Lung (tissue), 12 donors: ENCODE data around the gene CNGA4. TPM values are rescaled to one million over a fixed set of nuclear protein-coding genes. Genes with fewer than 3 reads are reported as not detected.
A peak's percentile ranks its signal among the peaks of the same experiment; 100 is the strongest.

Experiments
- ATAC-seq: fragments of 200-7000 bp; cut with Tn5 transposase; one replicate; pipeline ENCODE4 v1.9.1; 2020; ENCODE audit warnings: moderate number of reproducible peaks; ENCODE audit not compliant: insufficient read depth, low FRiP score
- DNase-seq, 3 donors: peaks; one replicate each; pipeline ENCODE4 v3.0.0-alpha.2; 2013 to 2017
- H3K27ac ChIP-seq, 2 donors: one replicate each; pipeline ENCODE4 v1.5.1; 2013; ENCODE audit warnings: mild to moderate bottlenecking in 2 of 2, moderate library complexity in 2 of 2, control low read depth in 1 of 2, inconsistent platforms in 1 of 2, low read depth in 1 of 2, low read length in 1 of 2
- H3K27me3 ChIP-seq, 3 donors: one replicate each; pipeline ENCODE4 v1.5.1; 2013; ENCODE audit warnings: low read length in 2 of 3; ENCODE audit not compliant: control insufficient read depth in 3 of 3, insufficient read depth in 3 of 3
- H3K36me3 ChIP-seq, 4 donors: one replicate each; pipeline ENCODE4 v1.5.1; 2013; ENCODE audit warnings: low read length in 4 of 4, mild to moderate bottlenecking in 1 of 4, moderate library complexity in 1 of 4; ENCODE audit not compliant: control insufficient read depth in 4 of 4, insufficient read depth in 4 of 4
- H3K4me1 ChIP-seq, 5 donors: one replicate each; pipeline ENCODE4 v1.5.1; 2013; ENCODE audit warnings: low read length in 5 of 5, mild to moderate bottlenecking in 2 of 5, moderate library complexity in 1 of 5; ENCODE audit not compliant: control insufficient read depth in 5 of 5, insufficient read depth in 5 of 5
- H3K4me3 ChIP-seq: one replicate; pipeline ENCODE4 v1.5.1; 2013; ENCODE audit warnings: mild to moderate bottlenecking, control low read depth, moderate library complexity
- H3K9ac ChIP-seq, 2 donors: one replicate each; pipeline ENCODE4 v1.5.1; 2013; ENCODE audit warnings: low read length in 2 of 2, control low read depth in 1 of 2; ENCODE audit not compliant: insufficient read depth in 1 of 2
- H3K9me3 ChIP-seq, 4 donors: one replicate each; pipeline ENCODE4 v1.5.1; 2013; ENCODE audit warnings: low read length in 3 of 4, mild to moderate bottlenecking in 1 of 4, moderate library complexity in 1 of 4; ENCODE audit not compliant: control insufficient read depth in 4 of 4, insufficient read depth in 3 of 4
- WGBS, 2 donors: extraction: QIAGEN DNeasy Blood & Tissue Kit; methylation state at CpG; one replicate each; pipeline ENCODE4 v1.1.7; 2013; 5-methylcytosine and 5-hydroxymethylcytosine counted together
- polyA plus RNA-seq, 2 donors: library from polyadenylated mRNA; stranded (reverse); fragments of 200-250 nt; gene quantifications; one replicate each; pipeline ENCODE4 v1.2.1, GENCODE V29; 2013
- total RNA-seq, 2 donors: library from RNA; depleted of rRNA in 1 of 2; stranded (reverse); fragments of >200 nt in 1 of 2; gene quantifications; one replicate each; pipeline ENCODE4 v1.2.1, GENCODE V29; 2014 to 2021
- TF ChIP-seq, protein P1 (sequence below): IDR thresholded peaks from 2 replicates; pipeline ENCODE4 v1.5.1; 2012; ENCODE audit warnings: mild to moderate bottlenecking; ENCODE audit errors: control extremely low read depth, extremely low read depth
- donor health status: control.
- donor health status: control.
- donor health status: Bipolar disorder and iron deficiency.
- donor health status: healthy.
- donor health status: DM: yes; HTN: yes; CAD: no.

CNGA4 gene
- total and polyA plus RNA-seq, 4 donors, result 0.85 to 12.0 (median 4.6) TPM

DNA sequence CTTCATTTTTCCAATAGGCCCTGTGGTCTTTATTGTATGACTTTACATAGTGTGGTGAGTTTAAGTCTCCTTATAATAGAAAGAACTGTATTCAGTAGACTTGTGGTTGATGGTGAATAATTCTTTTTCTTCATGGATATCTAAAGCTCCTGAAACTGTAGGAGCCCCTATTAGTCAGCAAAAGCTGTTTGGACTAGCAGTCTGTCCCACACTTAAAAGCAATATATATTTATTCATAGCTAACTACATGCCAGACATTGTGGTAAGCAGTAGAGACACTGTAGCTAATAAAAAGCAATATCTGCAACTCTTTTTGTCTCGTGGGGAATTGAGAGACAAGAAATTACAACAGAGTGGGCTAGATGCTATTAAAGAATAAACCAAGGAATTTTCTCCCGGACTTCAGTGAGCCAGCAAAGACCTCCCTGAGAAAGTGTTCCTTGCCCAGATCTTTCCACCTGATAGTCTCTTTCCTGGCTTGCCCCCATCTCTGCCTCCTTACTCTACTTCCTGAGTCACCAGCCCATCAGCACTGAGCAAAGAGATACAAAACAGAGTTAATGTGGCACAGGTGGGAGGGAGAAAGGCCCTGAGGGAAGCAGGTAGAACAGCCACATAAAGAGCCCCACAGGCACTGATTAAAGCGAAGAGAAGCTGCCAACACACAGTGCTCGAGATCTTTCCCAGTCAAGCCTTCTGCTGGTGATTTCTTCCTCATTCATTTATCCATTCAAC is 41.3 kb upstream of the CNGA4 start:
- H3K9me3 ChIP-seq, result no peaks in the 10 kb centered on the region
- ATAC-seq (no peak), DNase-seq (no peak)
- no peaks in the 10 kb centered on the region for H3K27me3 ChIP-seq
- no peaks in the 10 kb centered on the region for H3K36me3 ChIP-seq
- 89 to 92% methylated on average over 4 of the region's 4 CpGs for WGBS, 2 donors
- TF ChIP-seq, protein P1, sequence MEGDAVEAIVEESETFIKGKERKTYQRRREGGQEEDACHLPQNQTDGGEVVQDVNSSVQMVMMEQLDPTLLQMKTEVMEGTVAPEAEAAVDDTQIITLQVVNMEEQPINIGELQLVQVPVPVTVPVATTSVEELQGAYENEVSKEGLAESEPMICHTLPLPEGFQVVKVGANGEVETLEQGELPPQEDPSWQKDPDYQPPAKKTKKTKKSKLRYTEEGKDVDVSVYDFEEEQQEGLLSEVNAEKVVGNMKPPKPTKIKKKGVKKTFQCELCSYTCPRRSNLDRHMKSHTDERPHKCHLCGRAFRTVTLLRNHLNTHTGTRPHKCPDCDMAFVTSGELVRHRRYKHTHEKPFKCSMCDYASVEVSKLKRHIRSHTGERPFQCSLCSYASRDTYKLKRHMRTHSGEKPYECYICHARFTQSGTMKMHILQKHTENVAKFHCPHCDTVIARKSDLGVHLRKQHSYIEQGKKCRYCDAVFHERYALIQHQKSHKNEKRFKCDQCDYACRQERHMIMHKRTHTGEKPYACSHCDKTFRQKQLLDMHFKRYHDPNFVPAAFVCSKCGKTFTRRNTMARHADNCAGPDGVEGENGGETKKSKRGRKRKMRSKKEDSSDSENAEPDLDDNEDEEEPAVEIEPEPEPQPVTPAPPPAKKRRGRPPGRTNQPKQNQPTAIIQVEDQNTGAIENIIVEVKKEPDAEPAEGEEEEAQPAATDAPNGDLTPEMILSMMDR, result no peak
- no peak overlapping the region for H3K9ac ChIP-seq
- no peak overlapping the region for H3K27ac ChIP-seq
- H3K4me3 ChIP-seq, result no peak overlapping the region
- no peaks in the 10 kb centered on the region for H3K4me1 ChIP-seq

DNA sequence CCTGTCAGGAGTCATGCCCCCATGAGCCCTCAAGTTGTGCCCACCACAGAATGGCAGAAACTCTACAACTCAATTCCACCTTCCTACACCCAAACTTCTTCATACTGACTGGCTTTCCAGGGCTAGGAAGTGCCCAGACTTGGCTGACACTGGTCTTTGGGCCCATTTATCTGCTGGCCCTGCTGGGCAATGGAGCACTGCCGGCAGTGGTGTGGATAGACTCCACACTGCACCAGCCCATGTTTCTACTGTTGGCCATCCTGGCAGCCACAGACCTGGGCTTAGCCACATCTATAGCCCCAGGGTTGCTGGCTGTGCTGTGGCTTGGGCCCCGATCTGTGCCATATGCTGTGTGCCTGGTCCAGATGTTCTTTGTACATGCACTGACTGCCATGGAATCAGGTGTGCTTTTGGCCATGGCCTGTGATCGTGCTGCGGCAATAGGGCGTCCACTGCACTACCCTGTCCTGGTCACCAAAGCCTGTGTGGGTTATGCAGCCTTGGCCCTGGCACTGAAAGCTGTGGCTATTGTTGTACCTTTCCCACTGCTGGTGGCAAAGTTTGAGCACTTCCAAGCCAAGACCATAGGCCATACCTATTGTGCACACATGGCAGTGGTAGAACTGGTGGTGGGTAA is 39.6 kb upstream of the CNGA4 start, which contains the start of gene OR52W1:
Gene OR52W1 (plus strand): TSS at position 51 of the 637 bp plus-strand sequence. CDS start 0 bp downstream, at position 51.
- no peak for ATAC-seq
- 97 to 100% methylated on average over 5 of the region's 5 CpGs for WGBS, 2 donors
- H3K4me3 ChIP-seq, result no peak within 1 kb of the TSS
- no peaks in the 10 kb centered on the region for H3K36me3 ChIP-seq
- H3K27me3 ChIP-seq, result no peaks in the 10 kb centered on the region
- DNase-seq, result no peak
- no peaks in the 10 kb centered on the region for H3K4me1 ChIP-seq
- H3K27ac ChIP-seq, result no peak within 1 kb of the TSS
- H3K9ac ChIP-seq, result no peak within 1 kb of the TSS
- TF ChIP-seq, protein P1, result no peak
- no peaks in the 10 kb centered on the region for H3K9me3 ChIP-seq

DNA sequence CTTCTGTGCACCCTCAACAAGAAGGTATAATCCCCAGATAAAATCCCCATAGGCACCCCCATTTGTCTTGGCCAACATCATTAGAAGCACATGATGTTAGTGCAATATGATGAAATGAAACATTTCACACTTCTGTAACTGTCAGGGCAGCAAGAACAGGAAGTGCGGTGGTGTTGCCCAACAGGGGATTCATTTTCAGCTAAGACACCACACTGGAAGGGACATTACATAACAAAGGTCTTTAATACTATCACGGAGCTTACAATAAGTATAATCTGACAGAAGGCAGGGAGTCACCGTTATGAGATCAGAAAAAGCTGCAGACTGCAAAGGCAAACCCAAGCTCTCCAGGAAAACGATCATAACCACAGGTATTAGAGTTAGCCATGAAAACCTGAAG is 37.9 kb upstream of the CNGA4 start:
- Histone ChIP-seq H3K9me3 (no peaks in the 10 kb centered on the region), H3K9ac (no peak overlapping the region), H3K36me3 (peaks cover 0 to 5% (median 1%) of the 10 kb centered on the region in 4 donors), H3K4me1 (no peaks in the 10 kb centered on the region), H3K27me3 (no peaks in the 10 kb centered on the region), H3K27ac (peak overlapping the region in 1 of 2 donors; percentile 78), H3K4me3 (no peak overlapping the region)
- WGBS, 2 donors, result 30 to 57% methylated on average over 4 of the region's 4 CpGs
- TF ChIP-seq, protein P1, result no peak
- ATAC-seq, result peak; percentile 19
- DNase-seq, result peak in 2 of 3 donors; percentile 10 to 46
